Smooth muscle cell (in vitro differentiated cells): ENCODE data around the gene PALM2AKAP2. TPM values are rescaled to one million over a fixed set of nuclear protein-coding genes. Genes with fewer than 3 reads are reported as not detected.

Experiments
- DNase-seq: peaks from one replicate; lab custom pipeline; 2025; ENCODE audit not compliant: unreplicated experiment; lab: John Stamatoyannopoulos, UW
- H2AFZ ChIP-seq: fragments of 200-600 bp; sonication (generic); 2 replicates; pipeline ENCODE4 v1.6.0; 2016; ENCODE audit warnings: antibody characterized with exemption, low read depth, mild to moderate bottlenecking
- H3F3A ChIP-seq: fragments of 200-600 bp; sonication (generic); 2 replicates; pipeline ENCODE4 v1.6.0; 2017; ENCODE audit warnings: antibody characterized with exemption, low read depth
- H3K27ac ChIP-seq: fragments of 200-600 bp; sonication (generic); 2 replicates; pipeline ENCODE4 v1.5.1; 2016; ENCODE audit warnings: low read depth, mild to moderate bottlenecking
- H3K27me3 ChIP-seq: fragments of 200-600 bp; sonication (generic); 2 replicates; pipeline ENCODE4 v1.6.1; 2016; ENCODE audit warnings: low read depth, mild to moderate bottlenecking
- H3K36me3 ChIP-seq: fragments of 200-600 bp; sonication (generic); 2 replicates; pipeline ENCODE4 v1.5.1; 2016; ENCODE audit warnings: low read depth
- H3K4me1 ChIP-seq: fragments of 200-600 bp; sonication (generic); 2 replicates; pipeline ENCODE4 v1.5.1; 2016; ENCODE audit warnings: low read depth
- H3K4me2 ChIP-seq: fragments of 200-600 bp; sonication (generic); 2 replicates; pipeline ENCODE4 v1.6.0; 2016; ENCODE audit warnings: mild to moderate bottlenecking
- H3K4me3 ChIP-seq: fragments of 200-600 bp; sonication (generic); 2 replicates; pipeline ENCODE4 v1.5.1; 2016; ENCODE audit warnings: mild to moderate bottlenecking
- H3K79me2 ChIP-seq: fragments of 200-600 bp; sonication (generic); 2 replicates; pipeline ENCODE4 v1.6.0; 2016; ENCODE audit warnings: low read depth, mild to moderate bottlenecking
- H3K9ac ChIP-seq: fragments of 200-600 bp; sonication (generic); 2 replicates; pipeline ENCODE4 v1.6.0; 2016; ENCODE audit warnings: low read depth
- H3K9me3 ChIP-seq: fragments of 200-600 bp; sonication (generic); replicated peaks from 2 replicates; pipeline ENCODE4 v1.5.1; 2016; ENCODE audit warnings: low read depth
- H4K20me1 ChIP-seq: fragments of 200-600 bp; sonication (generic); 2 replicates; pipeline ENCODE4 v1.6.0; 2016; ENCODE audit warnings: low read depth
- WGBS: methylation state at CpG from one replicate; pipeline ENCODE4 v1.1.7; 2016; ENCODE audit warnings: low lambda C conversion rate; 5-methylcytosine and 5-hydroxymethylcytosine counted together
- polyA plus RNA-seq: library from polyadenylated mRNA; unstranded; fragments of >200 nt; fragmentation: Nextera tagmentation; extraction: Ambion mirVana; gene quantifications from 2 replicates; pipeline ENCODE4 v1.2.1, GENCODE V29; 2016
- total RNA-seq: library from RNA; depleted of rRNA; stranded (reverse); fragments of >200 nt; gene quantifications from 2 replicates; pipeline ENCODE4 v1.2.3, GENCODE V29; 2014
- TF ChIP-seq, protein P1 (sequence below): fragments of 200-600 bp; sonication (generic); IDR thresholded peaks from 2 replicates; pipeline ENCODE4 v1.5.1; 2017; ENCODE audit warnings: borderline replicate concordance, mild to moderate bottlenecking, antibody characterized with exemption; ENCODE audit not compliant: insufficient read depth, poor library complexity, severe bottlenecking

Gene PALM2AKAP2
- total RNA-seq: 9.3 and 23.0 TPM in 2 replicates
- 5.8 and 9.8 TPM in 2 replicates for polyA plus RNA-seq

DNA sequence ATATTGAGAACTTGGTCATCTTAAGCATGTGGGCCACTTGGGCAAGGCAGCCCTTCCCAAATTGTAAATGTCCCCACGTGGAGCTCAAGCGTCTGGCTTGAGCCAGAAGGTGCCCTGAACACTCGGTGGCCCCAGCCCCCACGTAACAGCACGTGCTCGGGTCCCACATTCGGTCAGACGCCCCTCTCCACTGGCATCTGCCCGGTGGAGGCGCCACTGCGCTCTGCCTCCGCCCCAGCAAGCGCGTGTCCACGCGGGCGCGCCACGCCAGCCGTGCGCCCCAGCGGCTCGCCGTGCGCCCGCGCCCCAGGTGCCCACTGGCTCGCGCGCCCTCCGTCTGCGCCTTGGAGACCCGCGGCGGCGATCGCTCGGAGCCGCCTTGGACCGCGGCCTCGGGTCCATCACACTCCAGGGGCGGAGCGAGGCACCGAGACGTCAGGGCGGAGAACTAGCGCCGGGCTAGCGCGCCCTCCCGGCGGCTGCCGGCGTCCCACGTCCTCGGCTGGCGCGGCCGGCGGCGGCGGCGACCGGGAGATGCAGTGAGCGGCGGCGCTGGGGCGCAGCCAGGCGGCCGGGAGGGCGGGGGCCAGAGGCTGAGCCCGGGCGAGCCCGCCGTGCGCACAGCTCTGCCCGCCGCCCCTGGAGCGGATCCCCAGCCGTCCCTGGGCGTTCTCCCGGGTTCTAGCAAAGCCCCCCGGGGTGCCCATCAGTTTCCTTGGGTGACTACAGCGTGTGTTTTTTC, at the start of gene PALM2AKAP2:
Gene PALM2AKAP2, plus strand, starts transcription at position 488 of the 742 bp plus-strand sequence. CDS start 291 bp downstream, outside the sequence.
- Histone ChIP-seq H3K27ac (peak within 1 kb of the TSS; percentile 67), H3K9me3 (no peaks in the 10 kb centered on the region), H3K4me3 (peak within 1 kb of the TSS; percentile 98), H3F3A (peaks cover 4% of the 10 kb centered on the region), H3K79me2 (peaks cover 45% of the 10 kb centered on the region), H3K9ac (peak within 1 kb of the TSS; percentile 73), H3K4me2 (peak within 1 kb of the TSS; percentile 99), H3K27me3 (no peaks in the 10 kb centered on the region), H4K20me1 (no peaks in the 10 kb centered on the region), H2AFZ (peak within 1 kb of the TSS; percentile 92), H3K4me1 (peaks cover 21% of the 10 kb centered on the region), H3K36me3 (no peaks in the 10 kb centered on the region)
- WGBS: under 1% methylated on average over 66 of the region's 85 CpGs
- TF ChIP-seq, protein P1, sequence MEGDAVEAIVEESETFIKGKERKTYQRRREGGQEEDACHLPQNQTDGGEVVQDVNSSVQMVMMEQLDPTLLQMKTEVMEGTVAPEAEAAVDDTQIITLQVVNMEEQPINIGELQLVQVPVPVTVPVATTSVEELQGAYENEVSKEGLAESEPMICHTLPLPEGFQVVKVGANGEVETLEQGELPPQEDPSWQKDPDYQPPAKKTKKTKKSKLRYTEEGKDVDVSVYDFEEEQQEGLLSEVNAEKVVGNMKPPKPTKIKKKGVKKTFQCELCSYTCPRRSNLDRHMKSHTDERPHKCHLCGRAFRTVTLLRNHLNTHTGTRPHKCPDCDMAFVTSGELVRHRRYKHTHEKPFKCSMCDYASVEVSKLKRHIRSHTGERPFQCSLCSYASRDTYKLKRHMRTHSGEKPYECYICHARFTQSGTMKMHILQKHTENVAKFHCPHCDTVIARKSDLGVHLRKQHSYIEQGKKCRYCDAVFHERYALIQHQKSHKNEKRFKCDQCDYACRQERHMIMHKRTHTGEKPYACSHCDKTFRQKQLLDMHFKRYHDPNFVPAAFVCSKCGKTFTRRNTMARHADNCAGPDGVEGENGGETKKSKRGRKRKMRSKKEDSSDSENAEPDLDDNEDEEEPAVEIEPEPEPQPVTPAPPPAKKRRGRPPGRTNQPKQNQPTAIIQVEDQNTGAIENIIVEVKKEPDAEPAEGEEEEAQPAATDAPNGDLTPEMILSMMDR: no peak
- DNase-seq: peak; percentile 30

DNA sequence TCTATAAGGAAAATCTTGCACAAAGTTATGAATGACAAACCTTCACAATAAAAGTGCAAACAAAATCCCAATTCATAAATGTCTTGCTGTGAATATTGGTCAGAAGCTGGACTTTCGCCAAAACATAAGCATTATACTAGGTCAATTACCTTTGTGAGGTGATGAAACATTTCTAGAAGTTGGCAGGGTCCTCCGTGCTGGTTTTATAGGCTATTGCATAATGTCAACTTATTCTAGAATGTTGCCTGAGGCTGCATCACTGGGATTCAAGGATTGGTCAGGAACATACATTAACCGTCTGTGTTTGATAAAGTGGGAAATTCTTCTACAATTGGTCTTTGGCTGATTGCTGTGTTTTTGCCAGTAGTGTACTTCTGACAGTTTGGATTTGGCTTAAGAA, 49.8 kb upstream of the PALM2AKAP2 start:
- Histone ChIP-seq H4K20me1 (no peaks in the 10 kb centered on the region), H3K79me2 (no peaks in the 10 kb centered on the region), H3K27me3 (no peaks in the 10 kb centered on the region), H3K9me3 (no peaks in the 10 kb centered on the region), H3K4me3 (no peak overlapping the region), H3K36me3 (no peaks in the 10 kb centered on the region), H3K4me1 (no peaks in the 10 kb centered on the region), H2AFZ (no peak overlapping the region), H3K9ac (no peak overlapping the region), H3F3A (no peaks in the 10 kb centered on the region), H3K27ac (no peak overlapping the region), H3K4me2 (no peak overlapping the region)
- TF ChIP-seq, protein P1: no peak
- 47% methylated on average over 3 of the region's 3 CpGs for WGBS
- no peak for DNase-seq

DNA sequence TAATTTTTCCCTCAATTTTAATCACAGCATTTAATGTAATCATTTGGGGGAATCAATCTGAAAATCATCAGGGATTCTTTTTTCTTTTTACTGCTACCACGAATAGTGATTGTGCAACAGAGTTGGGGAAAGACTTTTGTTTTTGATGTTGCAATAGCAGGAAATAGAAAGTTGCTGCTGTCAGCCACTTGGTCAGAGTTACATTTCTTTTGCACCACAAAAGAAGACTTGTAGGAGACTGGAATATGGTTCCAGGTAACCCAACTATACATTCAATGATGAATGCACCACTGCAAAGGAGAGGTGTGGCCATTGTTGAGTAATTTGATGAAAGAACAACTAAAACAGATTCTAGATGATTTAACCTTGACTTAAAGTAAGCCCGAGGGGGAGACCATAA, 46.3 kb upstream of the PALM2AKAP2 start:
- H3K4me1 ChIP-seq: no peaks in the 10 kb centered on the region
- TF ChIP-seq, protein P1: no peak
- H3K36me3 ChIP-seq: no peaks in the 10 kb centered on the region
- 48% methylated on average over 2 of the region's 2 CpGs for WGBS
- no peaks in the 10 kb centered on the region for H3K9me3 ChIP-seq
- H3K4me3 ChIP-seq: no peak overlapping the region
- DNase-seq: no peak
- peak overlapping the region; percentile 7 for H3K4me2 ChIP-seq
- H2AFZ ChIP-seq: peak overlapping the region; percentile 16
- H3F3A ChIP-seq: no peaks in the 10 kb centered on the region
- no peak overlapping the region for H3K27ac ChIP-seq
- H4K20me1 ChIP-seq: no peaks in the 10 kb centered on the region
- H3K9ac ChIP-seq: no peak overlapping the region
- H3K79me2 ChIP-seq: no peaks in the 10 kb centered on the region
- no peaks in the 10 kb centered on the region for H3K27me3 ChIP-seq

DNA sequence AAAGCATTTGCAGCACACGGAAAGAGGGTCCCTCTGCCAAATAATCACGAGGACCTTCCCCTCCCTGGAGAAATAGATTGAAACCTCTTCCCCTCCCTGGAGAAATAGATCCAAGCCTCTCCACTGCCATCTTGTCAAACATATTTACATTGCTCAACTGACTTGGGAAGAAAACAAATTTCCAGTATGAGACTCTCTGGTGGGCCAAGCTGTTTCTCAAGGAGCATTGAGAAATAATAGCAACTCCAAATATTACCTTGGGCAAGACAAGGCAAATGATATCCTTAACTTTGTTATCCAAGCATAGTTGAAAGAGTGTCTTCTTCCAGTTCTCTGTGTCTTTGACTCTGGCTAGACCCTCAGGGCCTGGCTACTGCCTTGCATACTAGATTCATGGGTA, 45.2 kb upstream of the PALM2AKAP2 start:
- Histone ChIP-seq H3K9me3 (no peaks in the 10 kb centered on the region), H3K4me2 (no peak overlapping the region), H3K4me1 (no peaks in the 10 kb centered on the region)

More for the DNA sequence above, 45.2 kb upstream of the PALM2AKAP2 start:
- Histone ChIP-seq H3K79me2 (no peaks in the 10 kb centered on the region), H3K4me3 (no peak overlapping the region), H4K20me1 (no peaks in the 10 kb centered on the region), H3K27ac (no peak overlapping the region), H3K9ac (no peak overlapping the region), H2AFZ (no peak overlapping the region), H3F3A (no peaks in the 10 kb centered on the region), H3K27me3 (no peaks in the 10 kb centered on the region), H3K36me3 (no peaks in the 10 kb centered on the region)
- DNase-seq: no peak
- TF ChIP-seq, protein P1: no peak
- 87% methylated on average over 2 of the region's 2 CpGs for WGBS
